Suprapubic skin (tissue), 4 donors: ENCODE measurements around the gene HEPACAM. TPM values are rescaled to one million over a fixed set of nuclear protein-coding genes. Genes with fewer than 3 reads are reported as not detected.

Experiments
- DNase-seq, 2 donors: peaks; one replicate each; pipeline ENCODE4 v3.0.0-alpha.2; 2019; ENCODE audit warnings: low spot score in 2 of 2
- H3K27ac ChIP-seq: fragments of 200-600 bp; sonication (generic); one replicate; pipeline ENCODE4 v1.5.1; 2019
- H3K27me3 ChIP-seq: fragments of 200-600 bp; sonication (generic); one replicate; pipeline ENCODE4 v1.5.1; 2019
- H3K36me3 ChIP-seq: fragments of 200-600 bp; sonication (generic); one replicate; pipeline ENCODE4 v1.5.1; 2019
- H3K4me1 ChIP-seq: fragments of 200-600 bp; sonication (generic); one replicate; pipeline ENCODE4 v1.5.1; 2019
- H3K4me3 ChIP-seq: fragments of 200-600 bp; sonication (generic); one replicate; pipeline ENCODE4 v1.5.1; 2019; ENCODE audit warnings: mild to moderate bottlenecking
- H3K9me3 ChIP-seq: fragments of 200-600 bp; sonication (generic); one replicate; pipeline ENCODE4 v1.5.1; 2019
- CTCF ChIP-seq, 2 donors: fragments of 200-600 bp in 1 of 2; fragments of 450-650 bp in 1 of 2; sonication (generic) in 1 of 2; IDR thresholded peaks; one replicate each; pipeline ENCODE4 v1.5.1; 2016 to 2019; ENCODE audit warnings: antibody characterized with exemption in 2 of 2, mild to moderate bottlenecking in 1 of 2, moderate library complexity in 1 of 2
- EP300 ChIP-seq: sonication (generic); formaldehyde crosslinking; IDR thresholded peaks from one replicate; pipeline ENCODE4 v1.6.1; 2017; ENCODE audit warnings: antibody characterized with exemption
- POLR2A ChIP-seq, 2 donors: fragments of 450-650 bp; IDR thresholded peaks; one replicate each; pipeline ENCODE4 v1.6.1; 2017; ENCODE audit warnings: antibody characterized with exemption in 2 of 2, mild to moderate bottlenecking in 2 of 2, moderate library complexity in 2 of 2
- POLR2AphosphoS5 ChIP-seq, 3 donors: sonication (generic); formaldehyde crosslinking; IDR thresholded peaks; one replicate each; pipeline ENCODE4 v1.6.1; 2017; ENCODE audit warnings: antibody characterized with exemption in 3 of 3
- WGBS: methylation state at CpG from one replicate; pipeline ENCODE4 v1.1.5; 2018; 5-methylcytosine and 5-hydroxymethylcytosine counted together
- total RNA-seq, 4 donors: library from RNA; depleted of rRNA; stranded (reverse); fragments of >200 nt; gene quantifications; one replicate each; pipeline ENCODE4 v1.1.0, GENCODE V29; 2016

The HEPACAM gene
- total RNA-seq, 4 donors from 2014 or later: 0.72 to 1.4 (median 0.89) TPM; not detected in 1

- TF ChIP-seq EP300 (no peak), POLR2AphosphoS5 (IDR thresholded peaks at IDR 0.05) (no peak), CTCF (IDR thresholded peaks at IDR 0.05) (no peak), POLR2A (IDR thresholded peaks at IDR 0.05) (no peak)
- Histone ChIP-seq H3K4me1 (peaks cover 27% of the 10 kb centered on the region), H3K36me3 (no peaks in the 10 kb centered on the region), H3K27ac (no peak overlapping the region), H3K4me3 (no peak overlapping the region), H3K9me3 (no peaks in the 10 kb centered on the region), H3K27me3 (no peaks in the 10 kb centered on the region)
- 90% methylated on average over 11 of the region's 12 CpGs for WGBS
- no peak for DNase-seq
Observed at GRCh38 chr11:124886978-124887666, 48.7 kb downstream of the HEPACAM start.

DNA sequence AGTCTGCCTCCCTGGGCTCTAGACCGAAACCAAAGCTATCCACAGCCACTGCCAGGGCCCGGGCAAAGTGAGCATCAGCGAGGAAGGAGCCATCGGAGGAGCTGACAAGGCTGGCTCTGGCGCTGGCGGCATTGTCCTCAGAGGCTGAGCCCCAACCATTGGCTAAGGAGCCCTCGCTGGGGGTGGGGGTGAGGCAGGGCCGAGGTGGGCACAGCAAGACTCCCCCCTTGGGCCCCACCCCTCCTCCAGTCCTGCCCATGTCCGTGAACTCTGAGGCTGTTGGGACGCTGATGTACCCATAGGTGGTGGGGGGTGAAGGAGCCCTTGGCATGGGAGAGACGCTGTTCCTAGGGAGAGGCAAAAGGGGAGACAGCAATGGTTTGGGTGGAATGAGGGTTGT is 49.4 kb downstream of the HEPACAM start:
- H3K27ac ChIP-seq: no peak overlapping the region

DNA sequence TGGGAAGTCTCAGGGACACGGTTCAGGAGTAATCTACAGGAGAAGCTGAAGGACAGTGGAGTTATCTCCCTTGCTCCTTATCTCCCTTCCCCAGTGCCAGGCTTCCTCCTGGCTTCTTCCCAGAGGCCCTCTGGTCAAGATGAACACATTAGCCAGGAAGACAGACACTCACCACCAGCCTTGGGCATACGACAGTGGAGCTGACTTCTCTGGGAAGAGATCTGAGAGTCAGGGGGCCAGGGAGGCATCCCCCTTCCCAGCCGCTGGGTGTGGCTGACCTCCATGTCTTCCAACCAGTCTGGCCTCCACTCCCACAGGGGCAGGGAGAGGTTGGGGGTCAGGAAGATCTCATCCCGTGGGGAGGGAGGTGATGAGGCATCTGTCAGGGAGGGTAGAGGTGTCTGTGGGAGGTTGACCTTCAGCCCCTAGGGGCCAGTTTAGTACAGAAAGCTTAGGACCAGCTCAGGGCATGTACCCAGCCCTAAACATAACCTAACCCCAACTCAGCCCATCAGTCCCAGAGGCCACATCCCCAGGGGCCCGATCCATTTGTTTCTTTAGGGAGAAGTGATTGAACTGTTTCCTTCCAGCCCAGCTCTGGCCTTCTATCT is 50.9 kb downstream of the HEPACAM start:
- TF ChIP-seq POLR2AphosphoS5 (IDR thresholded peaks at IDR 0.05) (no peak), CTCF (IDR thresholded peaks at IDR 0.05) (no peak)
- peak in 1 of 2 donors; percentile 47 for DNase-seq
- H3K9me3 ChIP-seq: no peaks in the 10 kb centered on the region
- H3K27ac ChIP-seq: no peak overlapping the region
- H3K4me1 ChIP-seq: peaks cover 18% of the 10 kb centered on the region
- 70% methylated on average over 5 of the region's 5 CpGs for WGBS
- no peaks in the 10 kb centered on the region for H3K27me3 ChIP-seq
- H3K4me3 ChIP-seq: no peak overlapping the region
- no peaks in the 10 kb centered on the region for H3K36me3 ChIP-seq

More for the DNA sequence above, 49.4 kb downstream of the HEPACAM start:
- 75% methylated on average over 11 of the region's 11 CpGs for WGBS
- no peaks in the 10 kb centered on the region for H3K27me3 ChIP-seq
- H3K4me1 ChIP-seq: peaks cover 27% of the 10 kb centered on the region
- no peaks in the 10 kb centered on the region for H3K9me3 ChIP-seq
- H3K4me3 ChIP-seq: no peak overlapping the region
- peak in 1 of 2 donors; percentile 66 for DNase-seq
- no peaks in the 10 kb centered on the region for H3K36me3 ChIP-seq
- TF ChIP-seq POLR2A (IDR thresholded peaks at IDR 0.05): no peak
- TF ChIP-seq CTCF (IDR thresholded peaks at IDR 0.05): no peak
- no peak for TF ChIP-seq POLR2AphosphoS5 (IDR thresholded peaks at IDR 0.05)
- no peak for TF ChIP-seq EP300

GRCh38 chr11:124884340-124884739 is 51.5 kb downstream of the HEPACAM start:
- Histone ChIP-seq H3K27ac (no peak overlapping the region), H3K36me3 (no peaks in the 10 kb centered on the region), H3K9me3 (no peaks in the 10 kb centered on the region), H3K4me1 (peaks cover 11% of the 10 kb centered on the region), H3K4me3 (no peak overlapping the region), H3K27me3 (no peaks in the 10 kb centered on the region)
- WGBS: 75% methylated on average over 1 of the region's 1 CpG
- no peak for DNase-seq
- no peak for TF ChIP-seq POLR2AphosphoS5 (IDR thresholded peaks at IDR 0.05)

GRCh38 chr11:124882339-124883071 is 53.3 kb downstream of the HEPACAM start:
- whole genome bisulfite sequencing: 65% methylated on average over 10 of the region's 11 CpGs
- peak in 1 of 2 donors; percentile 67 for DNase-seq
- Histone ChIP-seq H3K4me1 (peaks cover 2% of the 10 kb centered on the region), H3K36me3 (no peaks in the 10 kb centered on the region), H3K4me3 (no peak overlapping the region), H3K27me3 (no peaks in the 10 kb centered on the region), H3K9me3 (no peaks in the 10 kb centered on the region), H3K27ac (no peak overlapping the region)
- TF ChIP-seq POLR2A (IDR thresholded peaks at IDR 0.05): no peak
- no peak for TF ChIP-seq POLR2AphosphoS5 (IDR thresholded peaks at IDR 0.05)
- no peak for TF ChIP-seq EP300
- TF ChIP-seq CTCF (IDR thresholded peaks at IDR 0.05): no peak
